Panc1 (cell line): ENCODE measurements around the gene TMEM203. TPM values are rescaled to one million over a fixed set of nuclear protein-coding genes. Genes with fewer than 3 reads are reported as not detected.

Source experiments
- ATAC-seq: fragments of 200-7000 bp; cut with Tn5 transposase; 2 replicates; pipeline ENCODE4 v1.9.1; 2020; ENCODE audit warnings: mild to moderate bottlenecking, moderate library complexity
- BruUV-seq: library from RNA; stranded (reverse); fragments of 400-500 nt; replicated peaks from 2 replicates; lab custom pipeline; 2021; lab: Mats Ljungman, UMichigan
- CTCF ChIA-PET: fragments of 300-600 bp; sonication (Branson Sonifier 250); formaldehyde crosslinking; loops from one replicate; lab custom pipeline; 2022; ENCODE audit warnings: antibody characterized with exemption; lab: Charles Lee
- POLR2A ChIA-PET: fragments of 300-600 bp; sonication (Branson Sonifier 250); formaldehyde crosslinking; loops from one replicate; lab custom pipeline; 2022; ENCODE audit warnings: antibody characterized with exemption; lab: Charles Lee
- DNase-seq: peaks from one replicate; pipeline ENCODE4 v3.0.0-alpha.2; 2010; ENCODE audit warnings: low read depth, low spot score
- H3K27ac ChIP-seq: 2 replicates; pipeline ENCODE4 v1.5.1; 2011; ENCODE audit warnings: mild to moderate bottlenecking, low read length, inconsistent platforms
- H3K27me3 ChIP-seq: fragments of 200-500 bp; sonication (Bioruptor generic); 2 replicates; pipeline ENCODE4 v1.6.0; 2014; ENCODE audit warnings: low read length, inconsistent platforms; ENCODE audit not compliant: control insufficient read depth, insufficient read depth
- H3K36me3 ChIP-seq: fragments of 200-500 bp; sonication (Bioruptor generic); 2 replicates; pipeline ENCODE4 v1.5.1; 2014; ENCODE audit warnings: inconsistent platforms, mild to moderate bottlenecking, low read length, moderate library complexity; ENCODE audit not compliant: control insufficient read depth, insufficient read depth
- H3K4me1 ChIP-seq: 2 replicates; pipeline ENCODE4 v1.5.1; 2011; ENCODE audit warnings: inconsistent platforms, mild to moderate bottlenecking, low read length, moderate library complexity; ENCODE audit not compliant: control insufficient read depth, insufficient read depth
- H3K4me3 ChIP-seq, 2 experiments: 2 replicates each; pipeline ENCODE4 v1.5.1; 2011 to 2012; ENCODE audit warnings: low read depth in 2 of 2, low read length in 2 of 2, mild to moderate bottlenecking in 2 of 2, inconsistent platforms in 1 of 2, moderate library complexity in 1 of 2
- H3K9me3 ChIP-seq: fragments of 200-500 bp; sonication (Bioruptor generic); 2 replicates; pipeline ENCODE4 v1.5.1; 2014; ENCODE audit warnings: low read depth, mild to moderate bottlenecking, inconsistent platforms, low read length, moderate library complexity; ENCODE audit not compliant: control insufficient read depth, insufficient read depth
- CTCF ChIP-seq: fragments of 450-650 bp; IDR thresholded peaks from 2 replicates; pipeline ENCODE4 v1.5.1; 2017; ENCODE audit warnings: mild to moderate bottlenecking
- POLR2AphosphoS5 ChIP-seq: IDR thresholded peaks from 2 replicates; pipeline ENCODE4 v1.6.1; 2012; ENCODE audit warnings: mild to moderate bottlenecking, low read depth, low read length, moderate library complexity
- REST ChIP-seq, 2 experiments: IDR thresholded peaks; 2 replicates each; pipeline ENCODE4 v1.6.1; 2011 to 2012; ENCODE audit warnings: low read depth in 2 of 2, control low read depth in 1 of 2, low read length in 1 of 2, mild to moderate bottlenecking in 1 of 2, moderate library complexity in 1 of 2; ENCODE audit not compliant: insufficient read depth in 1 of 2
- SIN3A ChIP-seq: IDR thresholded peaks from 2 replicates; pipeline ENCODE4 v1.6.1; 2012; ENCODE audit warnings: low read depth, mild to moderate bottlenecking, low read length, moderate library complexity, borderline replicate concordance; ENCODE audit not compliant: insufficient read depth
- TCF7L2 ChIP-seq: IDR thresholded peaks from 2 replicates; pipeline ENCODE4 v1.6.1; 2011; ENCODE audit warnings: mild to moderate bottlenecking, low read depth, low read length, inconsistent platforms
- in situ Hi-C: cut with HindIII; loops from 2 replicates; pipeline ENCODE4 v1.10.0; 2016; ENCODE audit warnings: low sequenced_read_pairs, low pct_unique_long_range_greater_than_20kb
- intact Hi-C: fragments of 100-400 bp; cut with micrococcal nuclease; formaldehyde crosslinking; loops from one replicate; pipeline ENCODE4 v1.10.0; 2022; ENCODE audit not compliant: unreplicated experiment
- total RNA-seq: library from RNA; stranded (reverse); gene quantifications from one replicate; pipeline ENCODE4 v1.2.1, GENCODE V29; 2021; ENCODE audit not compliant: unreplicated experiment

TMEM203 gene
- total RNA-seq, 1 experiment from 2014 or later = 25.4 TPM

DNA sequence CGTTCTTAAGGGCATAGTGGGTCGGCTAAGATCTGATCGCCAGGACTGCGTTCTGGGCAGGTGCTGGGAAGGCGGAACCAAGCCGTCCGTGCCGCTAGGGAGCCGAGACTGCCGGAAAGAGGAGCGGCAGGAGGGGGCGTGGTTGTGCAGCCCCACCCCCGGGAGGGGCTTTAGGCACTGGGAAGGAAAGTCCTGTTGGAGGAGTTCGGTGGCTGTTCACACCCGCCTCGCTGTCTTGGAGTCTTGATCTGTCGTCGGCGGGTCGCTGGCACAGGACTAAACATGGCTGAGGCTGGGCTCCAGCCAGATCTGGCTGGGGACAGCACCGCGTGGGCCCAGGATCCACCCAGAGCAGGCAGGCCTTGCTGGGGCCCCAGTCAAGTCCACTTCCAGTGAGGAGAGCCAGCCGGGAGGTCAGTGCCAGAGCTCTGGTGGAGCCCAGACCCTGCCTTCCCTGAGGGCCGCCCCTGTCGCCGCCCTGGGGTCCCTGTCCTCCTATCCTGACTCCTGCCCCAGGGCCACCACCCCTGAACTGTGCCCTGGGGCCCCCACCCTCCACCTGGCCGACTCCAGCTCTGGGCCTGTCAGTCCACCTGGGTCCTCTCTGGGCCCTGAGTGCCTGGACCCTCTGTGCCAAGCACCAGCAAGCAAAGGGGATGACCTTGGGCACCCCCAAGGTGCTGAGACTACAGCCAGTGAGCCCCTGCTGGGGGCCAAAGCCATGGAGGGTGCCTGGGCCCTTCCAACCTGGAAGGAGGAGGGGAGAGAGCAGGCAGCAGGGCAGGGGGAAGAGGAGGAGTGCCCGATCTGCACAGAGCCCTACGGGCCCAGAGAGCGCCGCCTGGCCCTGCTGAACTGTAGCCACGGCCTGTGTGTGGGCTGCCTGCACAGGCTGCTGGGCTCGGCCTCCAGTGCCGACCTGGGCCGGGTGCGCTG lies 12.1 kb upstream of the TMEM203 start:
- ATAC-seq (peak; percentile 73), DNase-seq (no peak)
- Histone ChIP-seq H3K27me3 (no peaks in the 10 kb centered on the region), H3K27ac (peak overlapping the region; percentile 86), H3K36me3 (no peaks in the 10 kb centered on the region), H3K4me3 (peak overlapping the region; percentile 33 to 48), H3K4me1 (peaks cover 26% of the 10 kb centered on the region), H3K9me3 (no peaks in the 10 kb centered on the region)
- CTCF ChIA-PET = interaction anchor here (0.6 kb wide), 1 partner anchor 455 kb away, joined by 5 read pairs; no protein-coding TSS in a partner anchor
- intact Hi-C loops = no loop called here
- TF ChIP-seq POLR2AphosphoS5 = peak; percentile 65
- TF ChIP-seq CTCF = 0 out of 2 replicates have a peak, but pooled peaks have one; percentile 19
- no peak for TF ChIP-seq REST (IDR thresholded peaks at IDR 0.05; ENCODE audit: insufficient read depth in 1 of 2, low read depth in 2 of 2, low read length in 1 of 2)
- no peak for TF ChIP-seq TCF7L2
- no peak; the same call in 1 of the 2 replicates for TF ChIP-seq SIN3A
- in situ Hi-C loops = no loop called here
- POLR2A ChIA-PET = no interaction called here
- BruUV-seq = no TSS peak

GRCh38 chr9:137216188-137216965 lies 10.9 kb upstream of the TMEM203 start:
- in situ Hi-C loops = no loop called here
- no peak for ATAC-seq
- BruUV-seq = no TSS peak
- ChIA-PET CTCF (interaction anchor here (0.6 kb wide), 2 partner anchors 89 to 454 kb away, joined by 5 to 7 read pairs; no protein-coding TSS in a partner anchor), POLR2A (no interaction called here)
- Histone ChIP-seq H3K4me1 (peaks cover 26% of the 10 kb centered on the region), H3K4me3 (no peak overlapping the region; a peak in 1 of 4 replicates), H3K36me3 (no peaks in the 10 kb centered on the region), H3K9me3 (no peaks in the 10 kb centered on the region), H3K27me3 (no peaks in the 10 kb centered on the region), H3K27ac (peak overlapping the region; percentile 86; the same call in 1 of the 2 replicates)
- DNase-seq = no peak
- intact Hi-C loops = no loop called here
- no peak for TF ChIP-seq CTCF
- TF ChIP-seq TCF7L2 = no peak
- TF ChIP-seq SIN3A = no peak
- TF ChIP-seq POLR2AphosphoS5 = no peak
- no peak for TF ChIP-seq REST (IDR thresholded peaks at IDR 0.05; ENCODE audit: insufficient read depth in 1 of 2, low read depth in 2 of 2, low read length in 1 of 2)
